Measurements from ENCODE around the gene R3HDM2. TPM values are rescaled to one million over a fixed set of nuclear protein-coding genes. Genes with fewer than 3 reads are reported as not detected.

R3HDM2 gene
- total and polyA plus RNA-seq, 2 donors from 2014 or later = 16.5 to 67.3 TPM

GRCh38 chr12:57237932-57238853, 192.7 kb downstream of the R3HDM2 start:
- peak in 1 of 5 donors; percentile 71 for DNase-seq
- H3K36me3 ChIP-seq (ENCODE audit: control insufficient read depth in 2 of 3, insufficient read depth in 3 of 3, low read length in 3 of 3) = peaks cover 0 to 12% (median 4%) of the 10 kb centered on the region in 3 donors
- TF ChIP-seq, protein P1, sequence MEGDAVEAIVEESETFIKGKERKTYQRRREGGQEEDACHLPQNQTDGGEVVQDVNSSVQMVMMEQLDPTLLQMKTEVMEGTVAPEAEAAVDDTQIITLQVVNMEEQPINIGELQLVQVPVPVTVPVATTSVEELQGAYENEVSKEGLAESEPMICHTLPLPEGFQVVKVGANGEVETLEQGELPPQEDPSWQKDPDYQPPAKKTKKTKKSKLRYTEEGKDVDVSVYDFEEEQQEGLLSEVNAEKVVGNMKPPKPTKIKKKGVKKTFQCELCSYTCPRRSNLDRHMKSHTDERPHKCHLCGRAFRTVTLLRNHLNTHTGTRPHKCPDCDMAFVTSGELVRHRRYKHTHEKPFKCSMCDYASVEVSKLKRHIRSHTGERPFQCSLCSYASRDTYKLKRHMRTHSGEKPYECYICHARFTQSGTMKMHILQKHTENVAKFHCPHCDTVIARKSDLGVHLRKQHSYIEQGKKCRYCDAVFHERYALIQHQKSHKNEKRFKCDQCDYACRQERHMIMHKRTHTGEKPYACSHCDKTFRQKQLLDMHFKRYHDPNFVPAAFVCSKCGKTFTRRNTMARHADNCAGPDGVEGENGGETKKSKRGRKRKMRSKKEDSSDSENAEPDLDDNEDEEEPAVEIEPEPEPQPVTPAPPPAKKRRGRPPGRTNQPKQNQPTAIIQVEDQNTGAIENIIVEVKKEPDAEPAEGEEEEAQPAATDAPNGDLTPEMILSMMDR (IDR thresholded peaks at IDR 0.05; ENCODE audit: borderline replicate concordance, extremely low read depth, insufficient read depth) = no peak
- H3K27me3 ChIP-seq (ENCODE audit: control insufficient read depth, insufficient read depth, low read length) = peaks cover 35% of the 10 kb centered on the region
- peak overlapping the region in 1 of 3 donors; percentile 37 for H3K4me3 ChIP-seq (ENCODE audit: low read length in 3 of 3)
- intact Hi-C loops (cut with DNase I) = no loop called here
- no peaks in the 10 kb centered on the region for H3K9me3 ChIP-seq (ENCODE audit: control insufficient read depth in 2 of 3, insufficient read depth in 1 of 3, low read length in 3 of 3)
- H3K4me1 ChIP-seq (ENCODE audit: control insufficient read depth in 2 of 3, insufficient read depth in 2 of 3, low read depth in 1 of 3, low read length in 3 of 3) = peaks cover 3 to 32% (median 4%) of the 10 kb centered on the region in 3 donors
- no peak overlapping the region for H3K9ac ChIP-seq (ENCODE audit: low read length in 3 of 3)
- H3K27ac ChIP-seq (ENCODE audit: low read depth in 2 of 2, low read length in 2 of 2) = no peak overlapping the region
- no peak for FAIRE-seq

- Histone ChIP-seq H3K9ac (ENCODE audit: low read length in 3 of 3) (no peak overlapping the region), H3K36me3 (ENCODE audit: control insufficient read depth in 2 of 3, insufficient read depth in 3 of 3, low read length in 3 of 3) (peaks cover 3 to 18% (median 10%) of the 10 kb centered on the region in 3 donors), H3K9me3 (ENCODE audit: control insufficient read depth in 2 of 3, insufficient read depth in 1 of 3, low read length in 3 of 3) (no peaks in the 10 kb centered on the region), H3K27ac (ENCODE audit: low read depth in 2 of 2, low read length in 2 of 2) (no peak overlapping the region), H3K27me3 (ENCODE audit: control insufficient read depth, insufficient read depth, low read length) (peaks cover 35% of the 10 kb centered on the region), H3K4me1 (ENCODE audit: control insufficient read depth in 2 of 3, insufficient read depth in 2 of 3, low read depth in 1 of 3, low read length in 3 of 3) (peaks cover 3 to 28% (median 4%) of the 10 kb centered on the region in 3 donors), H3K4me3 (ENCODE audit: low read length in 3 of 3) (no peak overlapping the region)
- DNase-seq (no peak), FAIRE-seq (no peak)
- TF ChIP-seq, protein P1 (IDR thresholded peaks at IDR 0.05; ENCODE audit: borderline replicate concordance, extremely low read depth, insufficient read depth) = no peak
- intact Hi-C loops (cut with DNase I) = no loop called here
Measured at GRCh38 chr12:57237596-57237931, 193.3 kb downstream of the R3HDM2 start.

- TF ChIP-seq, protein P1 (IDR thresholded peaks at IDR 0.05; ENCODE audit: borderline replicate concordance, extremely low read depth, insufficient read depth) = no peak
- intact Hi-C loops (cut with DNase I) = no loop called here
- H3K27ac ChIP-seq (ENCODE audit: low read depth in 2 of 2, low read length in 2 of 2) = no peak overlapping the region
- H3K27me3 ChIP-seq (ENCODE audit: control insufficient read depth, insufficient read depth, low read length) = peaks cover 33% of the 10 kb centered on the region
- peaks cover 3 to 23% (median 11%) of the 10 kb centered on the region in 3 donors for H3K36me3 ChIP-seq (ENCODE audit: control insufficient read depth in 2 of 3, insufficient read depth in 3 of 3, low read length in 3 of 3)
- H3K4me1 ChIP-seq (ENCODE audit: control insufficient read depth in 2 of 3, insufficient read depth in 2 of 3, low read depth in 1 of 3, low read length in 3 of 3) = peaks cover 3 to 24% (median 4%) of the 10 kb centered on the region in 3 donors
- no peaks in the 10 kb centered on the region for H3K9me3 ChIP-seq (ENCODE audit: control insufficient read depth in 2 of 3, insufficient read depth in 1 of 3, low read length in 3 of 3)
- H3K4me3 ChIP-seq (ENCODE audit: low read length in 3 of 3) = no peak overlapping the region
- no peak for FAIRE-seq
- no peak overlapping the region for H3K9ac ChIP-seq (ENCODE audit: low read length in 3 of 3)
- DNase-seq = peak in 2 of 5 donors; percentile 46 to 57
Measured at GRCh38 chr12:57236925-57237595, 193.8 kb downstream of the R3HDM2 start.
